Osteoblast (primary cell): ENCODE results near the gene TLR6. TPM values are rescaled to one million over a fixed set of nuclear protein-coding genes. Genes with fewer than 3 reads are reported as not detected.
A peak's percentile ranks its signal among the peaks of the same experiment; 100 is the strongest.

Experiments
- DNase-seq: peaks from one replicate; pipeline ENCODE4 v3.0.0; 2011; ENCODE audit warnings: low spot score, mixed read lengths; ENCODE audit not compliant: insufficient read length; ENCODE audit errors: missing footprints
- H2AFZ ChIP-seq: 2 replicates; pipeline ENCODE4 v1.6.0; 2011; ENCODE audit warnings: mild to moderate bottlenecking, low read length
- H3K27ac ChIP-seq: 2 replicates; pipeline ENCODE4 v1.5.1; 2011; ENCODE audit warnings: mild to moderate bottlenecking, low read depth, low read length, moderate library complexity
- H3K27me3 ChIP-seq: 2 replicates; pipeline ENCODE4 v1.6.0; 2012; ENCODE audit warnings: mild to moderate bottlenecking, control low read depth, inconsistent platforms, low read length, moderate library complexity; ENCODE audit not compliant: insufficient read depth
- H3K36me3 ChIP-seq: 2 replicates; pipeline ENCODE4 v1.5.1; 2011; ENCODE audit warnings: mild to moderate bottlenecking, low read length, control low read depth, moderate library complexity; ENCODE audit not compliant: insufficient read depth
- H3K4me1 ChIP-seq: 2 replicates; pipeline ENCODE4 v1.5.1; 2011; ENCODE audit warnings: mild to moderate bottlenecking, low read length, control low read depth, moderate library complexity; ENCODE audit not compliant: insufficient read depth
- H3K4me2 ChIP-seq: 2 replicates; pipeline ENCODE4 v1.6.0; 2011; ENCODE audit warnings: mild to moderate bottlenecking, low read length; ENCODE audit not compliant: insufficient read depth
- H3K4me3 ChIP-seq: fragments of 200-600 bp; sonication (generic); 3 replicates; pipeline ENCODE4 v1.5.1; 2012; ENCODE audit warnings: mild to moderate bottlenecking, low read length, inconsistent platforms; ENCODE audit not compliant: insufficient read depth
- H3K79me2 ChIP-seq: 2 replicates; pipeline ENCODE4 v1.6.0; 2012; ENCODE audit warnings: mild to moderate bottlenecking, low read length, control low read depth, inconsistent platforms; ENCODE audit not compliant: insufficient read depth
- H3K9me3 ChIP-seq: 2 replicates; pipeline ENCODE4 v1.5.1; 2011; ENCODE audit warnings: low read depth, low read length, control low read depth
- H4K20me1 ChIP-seq: 2 replicates; pipeline ENCODE4 v1.6.0; 2012; ENCODE audit warnings: mild to moderate bottlenecking, low read length, control low read depth; ENCODE audit not compliant: insufficient read depth
- total RNA-seq: library from RNA; depleted of rRNA; stranded (reverse); fragments of >200 nt; gene quantifications from 2 replicates; pipeline ENCODE4 v1.2.3, GENCODE V29; 2012
- TF ChIP-seq, protein P1 (sequence below): IDR thresholded peaks from 2 replicates; pipeline ENCODE4 v1.5.1; 2011; ENCODE audit warnings: mild to moderate bottlenecking, low read depth, low read length, moderate library complexity; ENCODE audit errors: extremely low read depth

TLR6 gene
- total RNA-seq, 1 donor: 5.1 TPM

- Histone ChIP-seq H3K4me1 (peaks cover 7% of the 10 kb centered on the region), H4K20me1 (peaks cover 30% of the 10 kb centered on the region), H3K27me3 (no peaks in the 10 kb centered on the region), H3K27ac (peak overlapping the region; percentile 1), H3K36me3 (peaks cover 75% of the 10 kb centered on the region), H2AFZ (no peak overlapping the region), H3K4me2 (no peak overlapping the region), H3K79me2 (peaks cover 55% of the 10 kb centered on the region), H3K4me3 (no peak overlapping the region), H3K9me3 (no peaks in the 10 kb centered on the region)
- DNase-seq: no peak
- TF ChIP-seq, protein P1, sequence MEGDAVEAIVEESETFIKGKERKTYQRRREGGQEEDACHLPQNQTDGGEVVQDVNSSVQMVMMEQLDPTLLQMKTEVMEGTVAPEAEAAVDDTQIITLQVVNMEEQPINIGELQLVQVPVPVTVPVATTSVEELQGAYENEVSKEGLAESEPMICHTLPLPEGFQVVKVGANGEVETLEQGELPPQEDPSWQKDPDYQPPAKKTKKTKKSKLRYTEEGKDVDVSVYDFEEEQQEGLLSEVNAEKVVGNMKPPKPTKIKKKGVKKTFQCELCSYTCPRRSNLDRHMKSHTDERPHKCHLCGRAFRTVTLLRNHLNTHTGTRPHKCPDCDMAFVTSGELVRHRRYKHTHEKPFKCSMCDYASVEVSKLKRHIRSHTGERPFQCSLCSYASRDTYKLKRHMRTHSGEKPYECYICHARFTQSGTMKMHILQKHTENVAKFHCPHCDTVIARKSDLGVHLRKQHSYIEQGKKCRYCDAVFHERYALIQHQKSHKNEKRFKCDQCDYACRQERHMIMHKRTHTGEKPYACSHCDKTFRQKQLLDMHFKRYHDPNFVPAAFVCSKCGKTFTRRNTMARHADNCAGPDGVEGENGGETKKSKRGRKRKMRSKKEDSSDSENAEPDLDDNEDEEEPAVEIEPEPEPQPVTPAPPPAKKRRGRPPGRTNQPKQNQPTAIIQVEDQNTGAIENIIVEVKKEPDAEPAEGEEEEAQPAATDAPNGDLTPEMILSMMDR: no peak
Observed at GRCh38 chr4:38896940-38897339, 40.3 kb upstream of the TLR6 start.

DNA sequence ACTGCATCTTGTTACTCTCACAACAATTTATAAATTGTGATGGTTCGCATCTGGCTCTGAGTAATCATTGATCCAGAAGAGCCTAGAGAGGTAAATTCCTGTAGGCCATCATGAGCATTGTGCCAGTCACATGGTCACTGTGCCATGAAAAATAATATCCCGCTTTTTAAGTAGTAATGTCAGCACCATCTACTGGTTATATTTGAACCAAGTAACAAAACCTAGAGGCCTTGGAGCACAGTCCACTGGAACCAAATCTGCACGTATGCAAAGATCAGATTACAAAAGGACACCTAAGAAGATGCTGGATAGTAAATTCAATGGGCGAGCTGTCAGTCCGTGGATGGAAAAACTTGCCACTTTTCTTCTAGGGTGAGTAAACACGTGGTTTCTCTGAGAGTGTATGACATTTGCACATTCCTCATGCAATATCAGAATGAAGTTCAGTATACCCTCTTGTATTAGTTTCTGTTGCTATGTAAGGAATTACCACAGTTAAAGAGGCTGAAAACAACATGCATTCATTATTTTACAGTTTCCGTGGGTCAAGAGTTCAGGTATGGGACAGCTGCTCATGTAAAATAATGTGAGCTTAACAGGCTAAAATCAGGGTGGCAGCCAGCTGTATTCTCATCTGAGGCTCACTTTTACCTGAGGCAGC is 37.8 kb upstream of the TLR6 start:
- Histone ChIP-seq H4K20me1 (peaks cover 34% of the 10 kb centered on the region), H3K4me2 (no peak overlapping the region), H2AFZ (no peak overlapping the region), H3K4me1 (peaks cover 28% of the 10 kb centered on the region), H3K36me3 (peaks cover 83% of the 10 kb centered on the region), H3K27ac (no peak overlapping the region), H3K9me3 (no peaks in the 10 kb centered on the region), H3K4me3 (no peak overlapping the region), H3K79me2 (peaks cover 61% of the 10 kb centered on the region), H3K27me3 (no peaks in the 10 kb centered on the region)
- no peak for DNase-seq
- TF ChIP-seq, protein P1: no peak

- Histone ChIP-seq H3K36me3 (peaks cover 70% of the 10 kb centered on the region), H3K79me2 (peaks cover 56% of the 10 kb centered on the region), H2AFZ (no peak overlapping the region), H4K20me1 (peaks cover 32% of the 10 kb centered on the region), H3K4me1 (peaks cover 33% of the 10 kb centered on the region), H3K27ac (peak overlapping the region; percentile 89), H3K27me3 (no peaks in the 10 kb centered on the region), H3K4me3 (no peak overlapping the region), H3K4me2 (no peak overlapping the region), H3K9me3 (no peaks in the 10 kb centered on the region)
- no peak for DNase-seq
- TF ChIP-seq, protein P1: no peak
Observed at GRCh38 chr4:38891051-38891983, 34.7 kb upstream of the TLR6 start.

DNA sequence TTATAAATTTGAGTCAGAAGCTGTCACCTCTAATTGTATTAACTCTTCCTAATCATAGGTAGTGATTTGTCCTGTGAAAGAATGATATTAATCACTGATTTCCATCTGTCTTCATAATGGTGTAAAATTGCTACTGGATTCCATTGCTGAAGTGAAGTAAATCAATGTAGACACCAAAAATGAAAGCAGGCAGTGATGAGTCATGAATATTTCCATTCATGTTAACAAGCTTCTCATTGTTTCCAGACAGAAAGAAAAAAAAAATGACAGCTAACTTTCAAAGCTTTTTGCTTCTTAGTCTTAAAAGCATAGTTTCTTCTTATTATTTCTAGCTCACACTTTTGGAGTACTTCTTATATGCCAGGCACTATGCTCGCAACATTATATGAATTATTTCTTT is 32.5 kb upstream of the TLR6 start:
- H2AFZ ChIP-seq: no peak overlapping the region
- H3K4me1 ChIP-seq: peaks cover 32% of the 10 kb centered on the region
- H3K79me2 ChIP-seq: peaks cover 54% of the 10 kb centered on the region
- no peaks in the 10 kb centered on the region for H3K9me3 ChIP-seq
- peak overlapping the region; percentile 53 for H3K4me2 ChIP-seq
- H3K27ac ChIP-seq: peak overlapping the region; percentile 89
- H3K4me3 ChIP-seq: no peak overlapping the region
- peak; percentile 80 for DNase-seq
- peaks cover 62% of the 10 kb centered on the region for H3K36me3 ChIP-seq
- H3K27me3 ChIP-seq: no peaks in the 10 kb centered on the region
- TF ChIP-seq, protein P1: no peak
- peaks cover 24% of the 10 kb centered on the region for H4K20me1 ChIP-seq
